ENCODE data around the gene DMBX1. TPM values are rescaled to one million over a fixed set of nuclear protein-coding genes. Genes with fewer than 3 reads are reported as not detected.

Gene DMBX1
- polyA plus RNA-seq, 6 donors from 2014 or later, result not detected

DNA sequence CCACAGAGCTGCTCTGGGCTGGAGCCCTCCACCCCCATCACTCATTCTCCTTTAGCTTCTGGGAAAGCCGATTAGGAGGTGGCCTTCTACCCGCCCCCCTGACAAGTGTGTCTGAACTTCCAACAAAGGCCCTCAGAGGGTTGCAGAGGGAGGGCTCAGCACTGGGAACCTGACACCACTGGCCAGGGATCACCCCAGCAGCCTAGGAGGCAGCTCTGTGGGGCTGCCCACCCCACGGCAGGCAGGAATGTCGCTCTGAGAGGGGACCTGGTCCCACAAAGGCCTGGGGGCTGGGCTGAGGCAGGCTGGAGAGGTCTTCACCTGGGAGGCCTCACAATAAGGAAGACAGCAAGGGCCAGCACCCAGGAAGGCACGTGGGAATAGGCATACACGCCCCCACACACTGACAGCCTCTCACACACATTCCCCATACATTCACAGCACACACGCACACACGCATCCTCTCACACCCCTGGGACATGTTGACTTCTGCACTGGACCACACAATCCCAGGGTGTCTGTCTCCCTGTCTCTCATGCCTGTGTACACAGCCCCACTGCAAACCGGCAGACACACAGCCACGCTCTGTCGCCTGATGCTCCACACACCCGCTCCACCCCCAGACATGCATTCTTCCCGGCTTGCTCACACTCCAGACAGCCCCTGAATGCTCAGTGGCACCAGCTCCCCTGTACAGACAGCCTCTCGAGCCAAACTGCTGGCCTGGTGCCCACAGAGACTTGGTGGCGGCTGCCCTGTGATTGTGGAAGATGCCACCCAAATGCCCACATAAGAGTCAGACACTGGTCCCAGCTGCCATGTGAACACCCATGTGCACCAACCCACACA, 30.7 kb downstream of the DMBX1 start:
- Mint-ChIP-seq H3K9me3 (no peaks in the 10 kb centered on the region), H3K27me3 (peaks cover 39 to 67% (median 60%) of the 10 kb centered on the region in 3 donors), H3K4me1 (no peaks in the 10 kb centered on the region), H3K4me3 (no peak overlapping the region), H3K36me3 (no peaks in the 10 kb centered on the region), H3K27ac (no peak overlapping the region)
- ATAC-seq (ENCODE audit: low read depth in 2 of 2) (no peak), DNase-seq (no peak)

DNA sequence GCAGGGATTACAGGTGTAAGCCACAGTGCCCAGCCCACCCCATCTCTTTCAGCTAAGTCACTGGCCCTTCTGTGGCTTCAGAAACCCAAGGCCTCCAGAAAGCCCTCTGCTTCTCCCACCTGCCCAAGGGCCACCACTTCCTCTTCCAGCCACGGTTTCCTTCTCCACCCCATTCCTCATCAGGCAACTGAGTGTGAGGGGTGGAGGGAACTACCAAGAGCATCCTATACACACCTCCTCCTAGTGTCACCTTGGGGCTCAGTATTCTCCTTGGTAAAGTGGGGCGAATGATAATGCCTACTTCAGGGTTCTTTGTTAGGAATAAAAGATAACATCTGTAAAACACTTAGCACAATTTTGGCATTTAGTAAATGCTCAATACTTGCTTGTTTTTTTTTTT, 31.8 kb downstream of the DMBX1 start:
- Mint-ChIP-seq H3K27ac (no peak overlapping the region), H3K4me3 (no peak overlapping the region), H3K9me3 (no peaks in the 10 kb centered on the region), H3K27me3 (peaks cover 37 to 69% (median 59%) of the 10 kb centered on the region in 3 donors), H3K36me3 (no peaks in the 10 kb centered on the region), H3K4me1 (no peaks in the 10 kb centered on the region)
- ATAC-seq (ENCODE audit: low read depth in 2 of 2) (no peak), DNase-seq (no peak)

DNA sequence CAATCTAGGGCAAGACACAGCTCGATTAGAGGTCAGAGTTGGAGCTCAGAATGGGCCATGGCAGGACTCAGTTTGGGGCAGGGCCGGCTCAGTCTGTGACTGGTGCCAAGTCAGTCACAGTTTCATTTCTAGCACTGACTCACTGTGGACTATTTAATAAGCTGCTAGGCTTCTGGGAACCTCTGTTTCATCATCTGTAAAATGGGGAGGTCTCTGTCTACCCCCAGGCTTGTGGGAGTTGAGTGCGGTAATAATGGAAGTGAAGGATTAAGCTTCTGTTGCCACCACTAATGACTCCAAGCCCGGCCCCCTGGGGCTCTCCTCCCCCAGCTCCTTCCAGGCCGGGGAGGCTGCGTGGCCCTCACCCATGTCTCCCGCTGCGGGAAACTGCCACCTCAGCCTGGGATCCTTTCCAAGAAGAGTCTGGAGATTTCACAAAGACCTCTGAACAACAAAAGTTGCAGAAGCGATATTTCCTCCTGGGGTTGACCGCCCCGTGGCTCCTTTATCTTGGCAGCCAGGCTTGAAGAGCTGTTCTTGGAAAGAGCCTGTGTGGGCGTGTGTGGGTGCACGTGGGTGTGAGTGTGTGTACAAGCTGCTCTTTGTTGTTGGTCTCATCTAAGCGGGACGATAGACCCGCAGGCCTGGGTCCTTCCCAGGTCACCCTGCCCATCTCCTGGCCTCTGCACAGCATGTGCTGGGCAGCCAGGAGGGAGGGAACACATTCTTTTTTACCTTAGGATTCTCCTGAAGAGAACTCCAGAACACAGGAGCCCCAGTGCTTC, 32.7 kb downstream of the DMBX1 start:
- H3K4me1 Mint-ChIP-seq, result no peaks in the 10 kb centered on the region
- H3K36me3 Mint-ChIP-seq, result no peaks in the 10 kb centered on the region
- DNase-seq (no peak), ATAC-seq (ENCODE audit: low read depth in 2 of 2) (no peak)
- H3K27me3 Mint-ChIP-seq, result peaks cover 30 to 66% (median 61%) of the 10 kb centered on the region in 3 donors
- H3K9me3 Mint-ChIP-seq, result no peaks in the 10 kb centered on the region
- no peak overlapping the region for H3K27ac Mint-ChIP-seq
- no peak overlapping the region for H3K4me3 Mint-ChIP-seq

DNA sequence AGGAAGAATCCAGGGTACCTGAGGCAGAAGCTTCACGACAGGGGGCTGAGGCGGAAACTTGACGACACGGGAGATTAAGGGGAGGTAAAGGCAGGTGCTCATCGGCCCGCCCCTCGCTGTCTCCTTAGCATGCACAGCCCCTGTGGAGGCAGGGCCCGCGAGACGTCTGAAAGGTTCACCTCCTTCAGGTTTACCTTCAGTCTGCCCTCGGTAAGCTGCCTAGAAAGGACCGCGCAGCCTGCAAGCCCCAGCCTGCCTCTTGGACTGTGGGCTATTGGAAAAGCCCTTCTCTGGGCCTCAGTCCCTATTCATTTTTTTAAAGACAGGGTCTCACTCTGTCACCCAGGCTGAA, 33.3 kb downstream of the DMBX1 start:
- H3K4me3 Mint-ChIP-seq, result no peak overlapping the region
- ATAC-seq (ENCODE audit: low read depth in 2 of 2) (no peak), DNase-seq (no peak)
- no peak overlapping the region for H3K27ac Mint-ChIP-seq
- peaks cover 34 to 66% (median 61%) of the 10 kb centered on the region in 3 donors for H3K27me3 Mint-ChIP-seq
- no peaks in the 10 kb centered on the region for H3K36me3 Mint-ChIP-seq
- no peaks in the 10 kb centered on the region for H3K4me1 Mint-ChIP-seq
- no peaks in the 10 kb centered on the region for H3K9me3 Mint-ChIP-seq

DNA sequence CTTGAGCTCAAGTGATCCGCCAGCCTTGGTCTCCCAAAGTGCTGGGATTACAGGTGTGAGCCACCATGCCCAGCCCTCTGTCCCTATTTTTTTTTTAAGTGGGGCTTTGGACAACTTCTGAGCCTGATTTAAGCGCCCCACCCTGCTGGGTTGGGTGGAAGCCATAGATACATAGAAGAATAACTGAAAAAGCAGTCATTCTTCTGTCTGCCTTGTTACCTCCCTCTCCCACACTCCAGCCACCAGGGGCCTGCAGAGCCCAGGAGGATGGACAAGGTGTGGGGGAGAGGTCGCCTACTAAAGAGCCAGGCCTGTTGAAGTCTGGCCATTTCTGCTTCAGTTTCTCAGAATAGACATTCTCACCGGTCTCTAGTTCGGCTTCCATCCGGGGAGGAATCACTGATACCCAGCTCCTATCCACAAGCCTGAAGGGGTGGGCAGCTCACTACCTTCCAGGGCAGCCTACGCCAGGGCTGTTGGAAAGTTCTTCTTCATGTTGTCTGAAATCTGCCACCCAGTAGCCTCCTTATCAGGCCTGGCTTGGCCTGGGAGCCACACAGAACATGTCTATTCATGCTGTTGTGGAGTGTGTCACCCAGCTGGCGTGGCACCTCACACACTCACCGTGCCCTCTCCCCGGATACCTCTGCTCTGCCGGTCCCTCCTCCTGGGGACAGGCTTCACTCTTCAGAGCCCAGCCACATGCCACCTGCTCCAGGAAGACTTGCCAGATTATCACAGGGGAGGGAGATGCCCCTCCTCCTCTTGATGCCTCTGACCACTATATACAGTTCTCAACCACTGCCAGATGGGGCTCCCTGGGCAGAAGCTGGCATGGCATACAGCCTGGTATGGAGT, 34.1 kb downstream of the DMBX1 start:
- H3K27me3 Mint-ChIP-seq, result peaks cover 34 to 66% (median 61%) of the 10 kb centered on the region in 3 donors
- H3K4me3 Mint-ChIP-seq, result no peak overlapping the region
- DNase-seq, result no peak

DNA sequence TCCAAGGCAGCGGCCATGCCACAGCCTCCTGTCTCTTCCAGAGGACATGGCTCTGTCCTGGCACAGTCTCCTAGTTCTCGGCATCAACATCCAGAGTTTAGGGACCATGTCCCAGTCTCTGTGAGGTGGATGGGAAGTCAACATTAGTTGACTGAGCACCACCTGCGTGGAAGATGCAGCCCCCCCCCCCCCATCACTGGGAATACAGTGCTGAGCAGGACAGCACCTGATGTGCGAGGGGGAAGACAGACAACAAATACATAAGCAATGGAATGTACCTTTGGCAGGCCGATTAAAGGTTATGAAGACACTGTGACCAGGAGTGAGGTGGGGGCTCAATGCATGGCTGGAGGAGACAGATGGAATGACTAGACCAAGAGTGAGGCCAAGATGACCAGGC, 35.2 kb downstream of the DMBX1 start:
- Mint-ChIP-seq H3K4me3 (no peak overlapping the region), H3K27ac (no peak overlapping the region), H3K9me3 (no peaks in the 10 kb centered on the region), H3K4me1 (no peaks in the 10 kb centered on the region), H3K27me3 (peaks cover 36 to 70% (median 66%) of the 10 kb centered on the region in 3 donors), H3K36me3 (no peaks in the 10 kb centered on the region)
- ATAC-seq (ENCODE audit: low read depth in 2 of 2) (no peak), DNase-seq (no peak)

More for the DNA sequence above, 34.1 kb downstream of the DMBX1 start:
- Mint-ChIP-seq H3K4me1 (no peaks in the 10 kb centered on the region), H3K9me3 (no peaks in the 10 kb centered on the region), H3K27ac (no peak overlapping the region), H3K36me3 (no peaks in the 10 kb centered on the region)
- ATAC-seq (ENCODE audit: low read depth in 2 of 2), result no peak

DNA sequence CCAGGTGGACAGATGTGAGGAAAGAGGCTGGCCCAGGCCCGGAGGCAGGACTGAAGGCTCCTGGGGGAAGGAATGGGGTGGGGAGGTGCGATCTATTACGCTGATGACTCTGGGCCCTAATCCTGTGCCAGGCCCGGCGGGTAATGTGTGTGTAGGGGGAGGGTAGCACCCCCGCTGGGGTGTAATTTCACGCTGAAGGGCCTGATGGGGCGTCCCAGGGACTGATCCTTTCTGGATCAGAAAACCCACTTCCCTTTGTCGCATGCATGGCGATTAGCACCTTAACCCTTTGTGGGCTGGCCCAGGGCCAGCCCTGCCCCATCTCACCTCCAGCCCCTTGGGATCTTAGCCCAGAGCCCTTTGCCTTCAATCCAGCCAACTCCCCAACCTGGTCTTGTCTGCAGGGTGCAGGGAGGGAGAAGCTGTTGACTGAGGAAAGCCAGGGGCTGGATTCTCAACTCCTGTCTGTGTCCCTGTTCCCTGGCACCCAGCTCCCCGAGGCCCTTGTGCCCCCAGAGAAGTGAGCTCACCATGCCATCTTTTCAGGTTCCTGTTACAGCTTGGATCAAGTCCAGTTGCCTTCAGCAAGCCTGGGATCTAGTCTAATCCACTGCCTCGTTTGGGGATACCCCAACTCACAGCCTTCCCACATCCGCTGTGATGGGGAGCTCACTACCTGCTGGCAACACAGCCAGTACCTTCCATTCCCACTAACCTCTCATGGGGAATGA, 35.8 kb downstream of the DMBX1 start:
- peaks cover 38 to 67% (median 62%) of the 10 kb centered on the region in 3 donors for H3K27me3 Mint-ChIP-seq
- H3K4me3 Mint-ChIP-seq, result no peak overlapping the region
- no peak for ATAC-seq (ENCODE audit: low read depth in 2 of 2)
- H3K36me3 Mint-ChIP-seq, result no peaks in the 10 kb centered on the region
- DNase-seq, result no peak
- no peaks in the 10 kb centered on the region for H3K9me3 Mint-ChIP-seq
- no peaks in the 10 kb centered on the region for H3K4me1 Mint-ChIP-seq
- H3K27ac Mint-ChIP-seq, result no peak overlapping the region

DNA sequence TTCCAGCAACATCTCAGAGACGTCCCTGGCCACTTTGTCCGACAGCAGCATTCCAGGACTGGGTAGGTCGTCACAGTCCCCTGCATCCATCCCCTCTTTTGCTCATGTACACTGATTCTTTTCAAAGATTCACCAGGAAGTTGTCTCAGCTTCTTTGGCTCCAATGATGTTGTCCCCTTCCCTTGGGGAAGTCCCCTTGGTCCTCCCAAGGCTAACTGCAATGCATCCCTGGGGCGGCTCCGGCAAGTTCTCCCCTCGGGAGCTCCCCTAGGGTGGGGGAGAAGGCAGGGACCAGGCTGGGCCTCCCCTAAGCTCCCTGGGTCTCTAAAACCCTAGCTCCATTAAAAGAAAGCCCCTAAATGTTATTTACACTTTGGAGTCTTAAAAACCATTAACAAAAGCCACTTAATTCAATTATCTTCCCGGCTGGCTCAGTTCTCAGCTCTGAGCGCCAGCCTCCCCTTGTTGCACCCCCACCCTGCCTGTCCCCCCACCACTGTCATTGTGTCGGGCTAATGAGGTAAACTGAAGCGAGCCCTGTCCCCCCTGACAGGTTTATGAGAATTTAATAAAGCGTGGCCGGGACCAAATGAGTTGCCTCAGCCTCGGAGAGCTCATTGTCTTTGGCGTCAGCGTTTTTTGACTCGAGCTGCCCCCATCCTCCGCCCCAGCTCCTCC, 36.5 kb downstream of the DMBX1 start:
- Mint-ChIP-seq H3K27me3 (peaks cover 45 to 70% (median 65%) of the 10 kb centered on the region in 3 donors), H3K4me3 (no peak overlapping the region), H3K27ac (no peak overlapping the region), H3K4me1 (no peaks in the 10 kb centered on the region), H3K36me3 (no peaks in the 10 kb centered on the region), H3K9me3 (no peaks in the 10 kb centered on the region)
- DNase-seq, result no peak
- no peak for ATAC-seq (ENCODE audit: low read depth in 2 of 2)

DNA sequence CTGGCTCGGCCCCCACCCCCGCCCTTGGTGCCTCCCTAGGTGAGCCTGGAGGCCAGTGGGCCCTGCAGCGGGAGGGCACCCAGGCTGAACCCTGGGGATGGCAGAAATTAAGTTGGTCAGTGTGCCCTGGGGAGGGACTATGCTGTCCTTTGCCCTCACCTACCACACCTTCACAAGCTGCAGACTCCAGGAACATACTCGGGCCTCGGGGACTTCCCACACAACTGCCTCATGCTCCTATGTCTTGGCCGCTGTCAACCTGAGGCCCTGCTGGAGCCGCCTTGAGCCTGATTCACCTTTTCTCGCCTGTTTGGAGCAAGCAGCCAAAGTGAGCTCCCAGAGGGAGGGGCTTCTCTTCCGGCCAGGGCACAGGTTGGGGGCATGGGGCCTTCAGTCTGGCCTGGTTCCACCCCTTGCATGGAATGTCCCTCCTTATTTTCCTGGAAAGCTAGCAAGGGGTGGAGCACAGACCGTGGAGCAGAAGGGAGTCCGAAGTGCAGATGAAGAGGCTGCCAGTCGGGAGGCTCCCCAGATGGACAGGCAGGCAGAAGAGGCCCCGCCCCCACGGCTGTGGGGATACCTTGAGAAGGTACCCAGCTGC, 37.2 kb downstream of the DMBX1 start:
- Mint-ChIP-seq H3K9me3 (no peaks in the 10 kb centered on the region), H3K4me1 (no peaks in the 10 kb centered on the region), H3K4me3 (no peak overlapping the region), H3K27ac (no peak overlapping the region), H3K36me3 (no peaks in the 10 kb centered on the region), H3K27me3 (peaks cover 50 to 72% (median 71%) of the 10 kb centered on the region in 3 donors)
- DNase-seq (no peak), ATAC-seq (ENCODE audit: low read depth in 2 of 2) (no peak)

DNA sequence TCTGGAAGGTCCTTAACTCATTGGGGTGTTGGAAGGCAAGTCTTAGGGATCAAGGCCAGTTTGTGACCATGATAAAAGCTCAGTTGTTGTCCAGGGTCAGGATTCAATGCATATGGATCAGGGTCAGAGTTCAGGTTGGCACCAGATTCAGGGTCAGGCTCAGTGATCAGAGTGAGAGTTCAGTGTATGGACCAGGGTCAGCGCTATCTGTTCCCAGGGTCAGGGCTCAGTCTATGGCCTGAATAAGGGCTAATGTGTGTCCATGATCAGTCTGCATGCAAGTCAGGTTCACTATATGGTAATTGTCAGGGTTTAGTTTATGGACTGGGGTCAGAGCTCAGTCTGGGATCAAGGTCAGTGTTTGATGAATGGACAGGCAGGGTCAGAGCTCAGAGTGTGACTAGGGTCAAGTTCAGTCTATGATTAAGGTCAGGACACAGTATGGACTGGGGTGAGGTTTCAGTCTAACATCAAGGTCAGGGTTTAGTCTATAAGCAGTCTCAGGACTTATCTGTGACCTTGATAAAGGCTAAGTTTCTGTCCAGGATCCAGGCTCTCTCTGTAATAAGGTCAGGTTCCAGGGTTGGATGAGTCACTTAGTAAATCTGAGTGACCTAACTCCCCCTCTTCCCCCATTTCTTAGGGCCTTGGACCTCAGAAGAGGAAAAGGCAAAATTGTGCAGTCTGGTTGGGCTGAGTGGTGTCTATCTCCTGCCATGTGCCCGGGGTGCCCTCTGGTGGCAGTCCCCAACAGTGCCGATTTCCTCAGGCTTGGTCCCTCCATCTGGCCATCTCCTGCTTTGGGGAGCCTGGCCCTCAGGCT, 38.0 kb downstream of the DMBX1 start:
- ATAC-seq (ENCODE audit: low read depth in 2 of 2) (peak in 1 of 2 donors; percentile 53), DNase-seq (peak; percentile 46)
- no peaks in the 10 kb centered on the region for H3K9me3 Mint-ChIP-seq
- peaks cover 52 to 76% (median 74%) of the 10 kb centered on the region in 3 donors for H3K27me3 Mint-ChIP-seq
- no peaks in the 10 kb centered on the region for H3K36me3 Mint-ChIP-seq
- H3K27ac Mint-ChIP-seq, result peak overlapping the region in 1 of 6 donors; percentile 54
- no peaks in the 10 kb centered on the region for H3K4me1 Mint-ChIP-seq
- H3K4me3 Mint-ChIP-seq, result peak overlapping the region in 1 of 8 donors; percentile 51

DNA sequence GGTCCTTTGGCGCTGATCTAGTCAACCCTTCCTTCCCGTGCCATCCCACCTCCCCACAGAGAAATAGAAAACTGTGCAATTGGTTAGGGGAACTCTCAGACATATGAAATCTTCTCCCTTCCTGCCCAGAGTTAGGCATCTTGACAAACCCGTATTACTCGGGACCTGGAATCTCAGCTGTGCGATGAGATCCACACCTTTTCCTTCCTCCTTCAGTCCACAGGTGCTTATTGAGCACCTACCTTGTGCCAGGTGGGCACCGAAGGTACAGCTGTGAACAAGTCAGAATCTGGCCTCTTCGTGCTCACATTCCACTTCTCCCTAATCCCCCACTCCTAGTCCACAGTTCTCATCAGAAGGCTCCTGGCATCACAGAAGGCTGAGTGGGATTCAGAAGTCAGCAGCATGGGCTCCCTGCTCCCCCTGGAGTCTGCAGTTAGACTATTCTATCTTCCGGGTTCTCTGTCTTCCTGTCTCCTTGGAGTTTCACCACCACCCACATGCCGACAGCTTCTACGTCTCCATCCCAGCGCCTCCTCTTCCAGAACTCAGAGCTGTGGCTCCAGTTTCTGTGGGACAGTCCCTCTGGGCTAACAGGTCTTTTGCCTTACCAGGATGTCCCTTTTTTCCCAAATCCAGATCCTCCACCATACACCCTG, 38.8 kb downstream of the DMBX1 start:
- Mint-ChIP-seq H3K9me3 (no peaks in the 10 kb centered on the region), H3K27ac (no peak overlapping the region), H3K4me1 (no peaks in the 10 kb centered on the region), H3K4me3 (peak overlapping the region in 2 of 8 donors; percentile 37 to 51), H3K27me3 (peaks cover 51 to 76% (median 75%) of the 10 kb centered on the region in 3 donors), H3K36me3 (no peaks in the 10 kb centered on the region)
- DNase-seq (no peak), ATAC-seq (ENCODE audit: low read depth in 2 of 2) (no peak)
